LNCAP (cell line): ENCODE data around the gene EPS15.

Source experiments
- TF ChIP-seq, protein P1 (sequence below): fragments of 450-650 bp; IDR thresholded peaks from 2 replicates; pipeline ENCODE4 v1.5.1; 2017; ENCODE audit warnings: mild to moderate bottlenecking

The EPS15 gene

DNA sequence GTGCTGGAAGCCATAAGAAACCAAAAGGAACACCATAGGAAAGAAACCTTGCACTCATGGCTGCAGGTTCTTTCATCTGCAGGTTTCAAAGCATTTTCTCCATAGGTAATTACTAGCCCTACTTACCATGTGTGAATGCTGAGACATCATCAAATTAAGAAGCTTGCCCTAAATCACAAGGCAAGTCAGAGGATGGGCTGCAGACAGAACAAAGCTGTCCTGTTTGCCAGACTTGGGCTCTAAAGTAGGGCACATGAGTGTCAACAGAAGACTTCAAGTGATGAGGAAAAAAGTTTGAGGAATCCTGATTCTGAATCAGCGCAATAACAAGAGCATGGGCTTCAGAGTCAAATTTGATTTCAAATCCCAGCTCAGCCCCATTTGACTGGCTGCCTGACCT, 5.8 kb upstream of the EPS15 start:
- TF ChIP-seq, protein P1, sequence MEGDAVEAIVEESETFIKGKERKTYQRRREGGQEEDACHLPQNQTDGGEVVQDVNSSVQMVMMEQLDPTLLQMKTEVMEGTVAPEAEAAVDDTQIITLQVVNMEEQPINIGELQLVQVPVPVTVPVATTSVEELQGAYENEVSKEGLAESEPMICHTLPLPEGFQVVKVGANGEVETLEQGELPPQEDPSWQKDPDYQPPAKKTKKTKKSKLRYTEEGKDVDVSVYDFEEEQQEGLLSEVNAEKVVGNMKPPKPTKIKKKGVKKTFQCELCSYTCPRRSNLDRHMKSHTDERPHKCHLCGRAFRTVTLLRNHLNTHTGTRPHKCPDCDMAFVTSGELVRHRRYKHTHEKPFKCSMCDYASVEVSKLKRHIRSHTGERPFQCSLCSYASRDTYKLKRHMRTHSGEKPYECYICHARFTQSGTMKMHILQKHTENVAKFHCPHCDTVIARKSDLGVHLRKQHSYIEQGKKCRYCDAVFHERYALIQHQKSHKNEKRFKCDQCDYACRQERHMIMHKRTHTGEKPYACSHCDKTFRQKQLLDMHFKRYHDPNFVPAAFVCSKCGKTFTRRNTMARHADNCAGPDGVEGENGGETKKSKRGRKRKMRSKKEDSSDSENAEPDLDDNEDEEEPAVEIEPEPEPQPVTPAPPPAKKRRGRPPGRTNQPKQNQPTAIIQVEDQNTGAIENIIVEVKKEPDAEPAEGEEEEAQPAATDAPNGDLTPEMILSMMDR = no peak

DNA sequence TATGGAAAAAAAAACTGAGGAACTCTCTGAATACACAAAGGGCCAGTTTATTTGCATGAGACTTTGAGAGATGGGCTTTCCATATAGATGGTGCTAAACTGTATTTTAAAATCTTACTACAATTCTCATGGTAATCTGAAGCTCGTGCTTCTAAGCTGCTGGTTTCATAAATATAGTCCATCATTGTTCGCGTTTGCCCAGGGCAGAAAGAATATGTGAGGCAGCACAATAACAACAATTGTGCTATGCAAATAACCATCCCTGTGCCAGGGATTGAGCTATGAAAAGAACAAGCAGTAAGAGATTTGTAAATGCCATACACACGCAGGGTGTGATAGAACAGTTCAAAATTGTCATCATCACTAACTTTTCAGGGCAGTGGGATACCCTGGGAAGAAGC, 4.9 kb upstream of the EPS15 start:
- TF ChIP-seq, protein P1 = no peak

DNA sequence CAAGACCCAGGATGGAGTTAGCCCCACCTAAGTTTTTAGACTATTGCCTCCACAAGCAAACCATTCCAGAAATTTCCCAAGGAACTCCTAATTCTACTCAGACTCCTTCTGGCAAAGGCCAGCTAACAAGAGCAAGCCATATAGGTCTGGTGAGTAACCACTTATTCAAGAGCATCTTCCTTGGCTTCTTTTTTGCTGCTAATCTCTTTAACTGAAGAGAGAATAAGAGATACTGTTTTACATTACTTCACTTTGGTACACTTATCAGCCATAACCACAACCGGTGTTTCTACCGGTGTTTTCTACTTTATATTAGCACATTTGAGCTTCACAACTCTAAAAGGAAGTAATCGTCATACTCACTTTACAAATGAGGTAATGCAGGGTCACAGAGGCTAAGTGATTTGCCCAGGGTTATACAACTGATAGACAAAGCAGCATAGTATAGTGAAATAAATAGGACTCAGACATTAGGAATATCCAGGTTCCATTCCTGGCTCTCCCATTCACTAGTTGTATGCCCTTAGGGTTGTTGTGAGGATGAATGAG, 1.7 kb upstream of the EPS15 start:
- TF ChIP-seq, protein P1 = no peak

DNA sequence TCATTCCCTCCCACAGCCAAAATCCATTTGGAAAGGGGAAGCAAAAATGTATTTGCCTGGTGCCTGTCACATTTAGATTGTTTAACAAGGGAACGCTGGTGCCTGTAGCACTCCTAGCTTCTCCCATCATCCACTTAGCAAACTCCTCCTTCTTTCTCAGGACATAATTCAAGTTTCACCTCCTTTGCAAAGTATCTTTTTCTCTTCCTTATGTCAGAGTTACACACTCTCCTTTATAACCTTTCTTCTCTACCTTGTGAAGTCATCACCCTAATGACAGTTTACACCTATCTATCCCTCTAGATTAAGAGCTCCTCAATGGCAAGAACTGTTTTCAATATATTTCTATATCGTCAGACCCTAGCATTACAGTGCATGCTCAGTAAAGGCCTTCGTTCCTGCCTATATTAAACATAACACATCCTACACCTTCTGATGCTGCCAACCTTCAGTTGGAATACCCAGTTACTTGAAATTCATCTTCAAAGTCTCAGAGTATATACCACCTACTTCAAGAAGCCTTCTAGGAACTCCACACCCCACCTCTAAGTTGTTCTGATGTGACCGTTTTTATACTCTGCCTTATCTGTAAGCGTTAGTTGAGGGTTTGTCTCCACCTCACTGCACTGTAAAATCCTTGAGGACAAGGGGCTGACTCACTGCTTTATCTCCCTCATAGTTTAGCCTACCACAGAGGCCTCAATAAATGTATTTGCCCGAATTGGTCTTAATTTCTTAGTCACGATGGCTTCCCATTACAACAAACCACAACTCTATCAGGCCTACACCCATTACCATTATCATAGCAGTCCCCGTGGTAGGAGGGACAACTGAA, 1.0 kb upstream of the EPS15 start:
- TF ChIP-seq, protein P1 = no peak

DNA sequence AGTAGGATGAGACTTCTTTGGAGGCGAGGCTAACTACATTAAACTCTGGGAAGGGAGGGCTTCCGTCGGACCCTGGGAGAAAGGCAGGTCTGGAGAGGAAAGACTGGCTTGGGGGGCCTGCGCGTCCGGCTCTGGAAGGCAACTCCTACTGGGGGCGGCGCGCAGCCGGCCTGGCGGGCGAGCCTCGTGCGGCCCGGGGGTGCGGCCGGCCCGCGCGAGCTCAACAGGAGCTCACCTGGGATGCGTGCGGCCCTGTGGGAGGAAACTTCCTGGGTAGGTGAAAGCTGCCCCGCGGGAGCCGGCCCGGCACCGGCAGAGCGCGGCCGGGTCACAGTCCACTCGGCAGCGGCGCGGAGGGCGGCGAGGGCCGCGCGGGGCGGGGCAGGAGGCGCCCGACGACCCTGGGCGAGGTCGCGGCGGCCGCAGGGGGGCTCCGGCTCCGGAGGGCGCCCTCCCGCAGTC, 449 bp downstream of the EPS15 start:
- TF ChIP-seq, protein P1 = no peak

DNA sequence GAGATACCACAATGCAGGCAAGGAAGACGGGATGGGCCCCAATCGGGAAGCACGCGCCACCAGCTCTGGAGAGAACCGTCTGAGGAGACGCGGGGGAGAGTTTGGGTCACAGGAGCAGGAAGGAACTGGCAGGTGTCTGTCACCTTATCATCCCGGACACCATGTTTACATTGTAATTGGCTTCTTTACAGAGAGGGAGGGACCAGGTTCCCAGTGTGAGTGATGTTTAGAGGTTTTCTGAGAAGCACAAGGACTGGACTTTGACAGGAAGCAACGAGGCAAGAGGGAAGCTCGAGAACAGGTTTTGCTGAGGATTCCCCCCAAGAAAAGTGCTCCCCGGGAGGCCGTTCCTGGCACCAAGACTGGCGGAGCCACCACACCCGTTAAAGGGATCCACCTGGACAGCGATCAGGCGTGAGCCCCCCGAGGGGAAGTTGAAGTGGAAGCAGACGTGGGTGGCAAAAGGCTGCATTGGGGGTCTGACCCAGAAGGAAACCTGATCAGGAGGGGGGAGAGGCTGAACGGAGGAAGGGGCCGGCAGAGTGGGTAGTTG, 957 bp downstream of the EPS15 start:
- TF ChIP-seq, protein P1 = no peak

DNA sequence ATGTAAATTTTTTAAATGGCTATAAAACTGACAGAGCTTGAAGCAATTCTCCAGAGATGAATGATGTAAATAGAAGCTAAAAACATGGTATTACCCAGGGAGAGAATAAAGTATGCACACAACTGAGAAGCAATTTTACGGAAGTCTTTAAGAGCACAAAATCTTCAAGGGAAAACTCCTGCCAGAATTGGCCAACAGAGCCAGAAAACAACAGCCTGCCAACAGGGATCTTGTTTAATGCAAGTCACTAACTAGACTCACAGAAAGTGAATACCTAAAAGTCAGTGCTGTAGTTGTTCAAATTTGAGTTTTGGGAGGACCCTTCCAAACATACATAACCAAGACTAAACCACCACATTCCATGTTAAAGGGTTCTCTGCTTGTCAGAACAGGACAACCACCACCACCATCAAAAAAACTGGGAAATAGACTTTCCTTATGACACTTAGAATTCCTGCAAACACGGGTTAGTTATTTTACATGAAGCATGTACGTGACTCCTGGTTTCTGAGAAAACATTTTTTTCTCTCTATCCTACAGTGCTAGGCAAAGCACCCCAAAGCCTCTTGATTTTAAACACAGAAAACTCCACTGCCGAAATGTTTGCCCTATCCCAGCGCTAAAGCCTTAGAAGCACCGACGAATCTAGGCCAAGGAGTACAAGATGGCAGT, 1.6 kb downstream of the EPS15 start:
- TF ChIP-seq, protein P1 = no peak
